Measurements from ENCODE around the gene HNRNPA2B1. TPM values are rescaled to one million over a fixed set of nuclear protein-coding genes. Genes with fewer than 3 reads are reported as not detected.

The HNRNPA2B1 gene
- total and polyA plus RNA-seq, 2 donors from 2014 or later: 397 to 433 TPM

DNA sequence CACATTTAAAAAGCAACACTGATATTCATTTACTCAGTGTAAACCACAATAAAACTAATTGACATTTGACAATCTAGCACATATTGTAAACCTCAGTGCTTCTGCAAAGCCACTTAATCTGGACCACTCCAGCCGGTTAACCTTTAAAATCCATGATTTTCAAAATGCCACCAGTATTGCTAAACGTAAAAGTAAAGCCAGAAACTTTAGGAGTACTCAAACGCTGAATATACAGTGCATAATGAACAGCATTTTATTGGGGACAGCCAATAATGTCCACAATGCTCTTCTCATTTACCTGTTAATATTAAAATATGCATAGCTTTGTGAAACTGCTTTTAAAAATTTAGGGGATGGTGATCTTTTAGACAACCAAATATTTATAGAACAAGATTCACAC lies 10.8 kb downstream of the HNRNPA2B1 start:
- no peak for FAIRE-seq
- no peak overlapping the region for H3K27ac ChIP-seq (ENCODE audit: low read depth in 2 of 2, low read length in 2 of 2)
- intact Hi-C loops (cut with DNase I): no loop called here

DNA sequence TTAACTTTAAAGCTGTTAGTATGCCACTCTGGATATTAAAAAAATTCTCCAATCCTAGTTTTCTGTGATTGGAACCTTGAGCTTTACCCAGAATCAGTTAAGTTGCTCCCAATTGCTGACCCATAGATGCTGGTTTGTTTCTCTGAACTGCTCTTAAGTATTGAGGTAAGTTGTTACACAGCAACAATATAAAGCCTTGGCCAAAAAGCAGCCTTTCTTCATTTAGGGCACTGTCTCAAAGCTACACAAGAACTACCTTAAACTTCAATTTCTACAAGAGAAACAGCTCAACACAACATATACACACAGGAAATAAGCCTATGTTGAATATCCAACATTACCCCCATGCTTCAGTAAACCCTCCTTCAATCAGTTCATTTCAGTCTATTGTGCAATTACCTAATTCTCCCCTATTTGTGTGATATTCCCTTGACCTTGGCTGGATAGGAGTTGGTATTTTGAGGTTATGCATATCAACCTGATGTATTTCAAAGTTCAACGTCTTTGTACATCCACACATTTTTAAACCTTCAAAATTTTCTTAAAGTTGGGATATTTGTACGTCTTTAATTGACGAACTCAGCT lies 11.5 kb downstream of the HNRNPA2B1 start:
- no peak overlapping the region for H3K9ac ChIP-seq (ENCODE audit: low read length in 3 of 3)
- DNase-seq (no peak), FAIRE-seq (no peak)
- H3K9me3 ChIP-seq (ENCODE audit: control insufficient read depth in 2 of 3, insufficient read depth in 1 of 3, low read length in 3 of 3): no peaks in the 10 kb centered on the region
- peaks cover 18 to 67% (median 46%) of the 10 kb centered on the region in 3 donors for H3K36me3 ChIP-seq (ENCODE audit: control insufficient read depth in 2 of 3, insufficient read depth in 3 of 3, low read length in 3 of 3)
- no peak overlapping the region for H3K4me3 ChIP-seq (ENCODE audit: low read length in 3 of 3)
- no peak overlapping the region for H3K27ac ChIP-seq (ENCODE audit: low read depth in 2 of 2, low read length in 2 of 2)
- H3K4me1 ChIP-seq (ENCODE audit: control insufficient read depth in 2 of 3, insufficient read depth in 2 of 3, low read depth in 1 of 3, low read length in 3 of 3): peaks cover 0 to 12% (median 3%) of the 10 kb centered on the region in 3 donors
- TF ChIP-seq, protein P1, sequence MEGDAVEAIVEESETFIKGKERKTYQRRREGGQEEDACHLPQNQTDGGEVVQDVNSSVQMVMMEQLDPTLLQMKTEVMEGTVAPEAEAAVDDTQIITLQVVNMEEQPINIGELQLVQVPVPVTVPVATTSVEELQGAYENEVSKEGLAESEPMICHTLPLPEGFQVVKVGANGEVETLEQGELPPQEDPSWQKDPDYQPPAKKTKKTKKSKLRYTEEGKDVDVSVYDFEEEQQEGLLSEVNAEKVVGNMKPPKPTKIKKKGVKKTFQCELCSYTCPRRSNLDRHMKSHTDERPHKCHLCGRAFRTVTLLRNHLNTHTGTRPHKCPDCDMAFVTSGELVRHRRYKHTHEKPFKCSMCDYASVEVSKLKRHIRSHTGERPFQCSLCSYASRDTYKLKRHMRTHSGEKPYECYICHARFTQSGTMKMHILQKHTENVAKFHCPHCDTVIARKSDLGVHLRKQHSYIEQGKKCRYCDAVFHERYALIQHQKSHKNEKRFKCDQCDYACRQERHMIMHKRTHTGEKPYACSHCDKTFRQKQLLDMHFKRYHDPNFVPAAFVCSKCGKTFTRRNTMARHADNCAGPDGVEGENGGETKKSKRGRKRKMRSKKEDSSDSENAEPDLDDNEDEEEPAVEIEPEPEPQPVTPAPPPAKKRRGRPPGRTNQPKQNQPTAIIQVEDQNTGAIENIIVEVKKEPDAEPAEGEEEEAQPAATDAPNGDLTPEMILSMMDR (IDR thresholded peaks at IDR 0.05; ENCODE audit: borderline replicate concordance, extremely low read depth, insufficient read depth): no peak
- no peaks in the 10 kb centered on the region for H3K27me3 ChIP-seq (ENCODE audit: control insufficient read depth, insufficient read depth, low read length)
- intact Hi-C loops (cut with DNase I): no loop called here

More for the DNA sequence above, 10.8 kb downstream of the HNRNPA2B1 start:
- no peaks in the 10 kb centered on the region for H3K27me3 ChIP-seq (ENCODE audit: control insufficient read depth, insufficient read depth, low read length)
- peaks cover 0 to 12% (median 7%) of the 10 kb centered on the region in 3 donors for H3K4me1 ChIP-seq (ENCODE audit: control insufficient read depth in 2 of 3, insufficient read depth in 2 of 3, low read depth in 1 of 3, low read length in 3 of 3)
- no peak for DNase-seq
- TF ChIP-seq, protein P1 (IDR thresholded peaks at IDR 0.05; ENCODE audit: borderline replicate concordance, extremely low read depth, insufficient read depth): no peak
- H3K9ac ChIP-seq (ENCODE audit: low read length in 3 of 3): no peak overlapping the region
- H3K9me3 ChIP-seq (ENCODE audit: control insufficient read depth in 2 of 3, insufficient read depth in 1 of 3, low read length in 3 of 3): no peaks in the 10 kb centered on the region
- H3K36me3 ChIP-seq (ENCODE audit: control insufficient read depth in 2 of 3, insufficient read depth in 3 of 3, low read length in 3 of 3): peaks cover 18 to 67% (median 50%) of the 10 kb centered on the region in 3 donors
- H3K4me3 ChIP-seq (ENCODE audit: low read length in 3 of 3): no peak overlapping the region

DNA sequence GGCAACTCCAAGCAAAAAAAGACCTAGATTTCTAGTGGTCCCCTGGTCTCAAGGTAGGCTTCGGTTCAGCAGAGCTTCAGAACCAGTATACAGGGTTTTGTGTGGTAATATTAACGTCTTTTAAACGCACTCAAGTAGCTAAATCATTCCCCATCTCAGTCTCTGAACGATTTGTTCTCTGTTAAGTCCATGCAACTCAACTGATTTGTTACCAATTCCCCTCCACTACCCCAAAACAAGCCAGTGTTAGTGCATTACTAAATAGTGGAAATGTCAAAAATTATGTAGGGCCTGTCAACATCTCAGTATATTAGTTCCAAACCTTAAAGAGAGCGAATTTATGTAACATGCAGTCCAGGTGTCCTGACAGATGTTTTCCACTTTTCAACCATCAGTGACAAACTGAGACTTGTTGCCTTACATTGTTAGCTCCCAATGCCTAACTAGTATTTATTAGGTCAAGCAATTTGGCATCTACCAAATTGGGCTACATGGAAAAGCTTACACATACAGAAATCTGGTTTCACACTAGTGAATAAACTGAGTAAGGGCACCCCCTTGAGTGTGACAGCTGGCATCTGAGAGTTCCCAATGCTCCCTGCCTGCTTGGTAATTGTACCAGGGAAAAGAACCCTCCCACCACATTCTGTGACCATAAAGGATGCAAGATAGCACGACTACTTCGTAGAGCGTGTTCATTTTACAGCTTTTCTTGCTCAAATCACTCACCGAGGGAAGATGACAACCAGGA lies 12.2 kb downstream of the HNRNPA2B1 start:
- DNase-seq (no peak), FAIRE-seq (no peak)
- Histone ChIP-seq H3K4me3 (ENCODE audit: low read length in 3 of 3) (no peak overlapping the region), H3K4me1 (ENCODE audit: control insufficient read depth in 2 of 3, insufficient read depth in 2 of 3, low read depth in 1 of 3, low read length in 3 of 3) (peaks cover 0 to 6% (median 0%) of the 10 kb centered on the region in 3 donors), H3K36me3 (ENCODE audit: control insufficient read depth in 2 of 3, insufficient read depth in 3 of 3, low read length in 3 of 3) (peaks cover 16 to 61% (median 41%) of the 10 kb centered on the region in 3 donors), H3K9me3 (ENCODE audit: control insufficient read depth in 2 of 3, insufficient read depth in 1 of 3, low read length in 3 of 3) (no peaks in the 10 kb centered on the region), H3K27me3 (ENCODE audit: control insufficient read depth, insufficient read depth, low read length) (no peaks in the 10 kb centered on the region), H3K27ac (ENCODE audit: low read depth in 2 of 2, low read length in 2 of 2) (no peak overlapping the region), H3K9ac (ENCODE audit: low read length in 3 of 3) (no peak overlapping the region)
- intact Hi-C loops (cut with DNase I): no loop called here
- TF ChIP-seq, protein P1 (IDR thresholded peaks at IDR 0.05; ENCODE audit: borderline replicate concordance, extremely low read depth, insufficient read depth): no peak

Data from kidney (tissue), 14 donors.